HG03039 (cell line): ENCODE measurements around the gene AGMAT.

ENCODE experiments used
- ATAC-seq: cut with Tn5 transposase; IDR thresholded peaks from one replicate; pipeline ENCODE4 v1.9.1; 2021; ENCODE audit warnings: mild to moderate bottlenecking, moderate library complexity; ENCODE audit not compliant: unreplicated experiment

The AGMAT gene

GRCh38 chr1:15524283-15525049 lies 60.4 kb downstream of the AGMAT start:
- peak; percentile 39 for ATAC-seq

DNA sequence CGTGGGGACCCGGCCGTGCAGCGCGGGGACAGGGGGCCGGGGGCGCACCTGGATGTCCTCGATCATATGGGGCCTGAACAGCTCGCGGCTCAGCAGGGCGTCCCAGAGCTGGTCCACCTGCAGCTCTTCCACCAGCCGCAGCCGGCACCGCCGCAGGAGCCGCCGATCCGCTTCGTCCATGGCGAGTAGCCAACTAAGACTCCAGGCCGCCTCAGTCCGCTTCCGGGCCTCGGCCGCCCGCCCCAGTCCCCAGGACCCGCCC lies 60.9 kb downstream of the AGMAT start, which contains the start of gene CASP9:
Gene CASP9, minus strand, starts transcription at position 195 of the 262 bp plus-strand sequence. Its CDS starts 15 bp downstream, at position 180.
- ATAC-seq = no peak

GRCh38 chr1:15523104-15524020 lies 61.5 kb downstream of the AGMAT start:
- no peak for ATAC-seq

- ATAC-seq = no peak
Measured at GRCh38 chr1:15522551-15522950, 62.3 kb downstream of the AGMAT start.
